ENCODE measurements around the gene RANBP3L.
"Not testable (repeated sequence)": the region's sequence is repeated elsewhere in the genome, so short reads cannot be mapped to it uniquely, and the experiment has no call there.

Gene RANBP3L, protein sequence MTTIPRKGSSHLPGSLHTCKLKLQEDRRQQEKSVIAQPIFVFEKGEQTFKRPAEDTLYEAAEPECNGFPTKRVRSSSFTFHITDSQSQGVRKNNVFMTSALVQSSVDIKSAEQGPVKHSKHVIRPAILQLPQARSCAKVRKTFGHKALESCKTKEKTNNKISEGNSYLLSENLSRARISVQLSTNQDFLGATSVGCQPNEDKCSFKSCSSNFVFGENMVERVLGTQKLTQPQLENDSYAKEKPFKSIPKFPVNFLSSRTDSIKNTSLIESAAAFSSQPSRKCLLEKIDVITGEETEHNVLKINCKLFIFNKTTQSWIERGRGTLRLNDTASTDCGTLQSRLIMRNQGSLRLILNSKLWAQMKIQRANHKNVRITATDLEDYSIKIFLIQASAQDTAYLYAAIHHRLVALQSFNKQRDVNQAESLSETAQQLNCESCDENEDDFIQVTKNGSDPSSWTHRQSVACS

DNA sequence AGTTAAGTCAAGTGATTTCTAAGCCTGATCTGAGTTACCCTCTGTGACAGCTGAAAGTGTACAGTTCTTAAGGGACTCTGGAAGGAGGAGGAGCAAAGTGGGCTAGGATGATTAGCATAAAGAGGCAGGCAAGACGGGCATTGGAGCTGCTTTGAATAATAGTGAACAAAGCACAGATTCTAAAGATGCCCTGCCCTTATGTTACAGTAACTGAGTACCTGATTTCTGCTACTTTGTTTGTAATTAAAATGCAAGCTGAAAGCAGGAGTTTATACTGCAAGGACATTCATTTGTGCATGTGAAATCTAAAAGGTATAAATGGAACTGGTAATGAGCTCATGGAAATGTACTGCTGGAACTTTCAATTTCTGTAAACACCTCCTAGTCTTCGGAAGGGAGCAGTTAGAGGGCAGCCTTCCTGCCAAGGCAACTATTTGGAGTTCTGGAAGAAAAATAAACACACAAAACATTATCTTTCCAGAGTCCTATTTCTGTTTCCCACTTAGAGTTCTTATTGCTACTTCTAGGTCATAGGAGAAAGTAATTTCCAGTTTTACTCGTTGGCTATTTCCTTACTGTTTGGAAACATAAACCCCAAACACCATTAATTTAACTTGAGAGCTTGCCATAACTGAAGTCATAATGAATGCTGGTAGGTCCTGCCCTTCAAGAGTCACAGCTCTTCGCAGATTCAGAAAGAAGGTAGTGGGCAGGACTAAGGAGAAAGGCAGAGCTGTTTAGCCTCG, at the start of gene RANBP3L:
Gene RANBP3L (minus strand): TSS at position 45 of the 746 bp plus-strand sequence. CDS start 486 bp downstream, outside the sequence.
- no peak for DNase-seq

DNA sequence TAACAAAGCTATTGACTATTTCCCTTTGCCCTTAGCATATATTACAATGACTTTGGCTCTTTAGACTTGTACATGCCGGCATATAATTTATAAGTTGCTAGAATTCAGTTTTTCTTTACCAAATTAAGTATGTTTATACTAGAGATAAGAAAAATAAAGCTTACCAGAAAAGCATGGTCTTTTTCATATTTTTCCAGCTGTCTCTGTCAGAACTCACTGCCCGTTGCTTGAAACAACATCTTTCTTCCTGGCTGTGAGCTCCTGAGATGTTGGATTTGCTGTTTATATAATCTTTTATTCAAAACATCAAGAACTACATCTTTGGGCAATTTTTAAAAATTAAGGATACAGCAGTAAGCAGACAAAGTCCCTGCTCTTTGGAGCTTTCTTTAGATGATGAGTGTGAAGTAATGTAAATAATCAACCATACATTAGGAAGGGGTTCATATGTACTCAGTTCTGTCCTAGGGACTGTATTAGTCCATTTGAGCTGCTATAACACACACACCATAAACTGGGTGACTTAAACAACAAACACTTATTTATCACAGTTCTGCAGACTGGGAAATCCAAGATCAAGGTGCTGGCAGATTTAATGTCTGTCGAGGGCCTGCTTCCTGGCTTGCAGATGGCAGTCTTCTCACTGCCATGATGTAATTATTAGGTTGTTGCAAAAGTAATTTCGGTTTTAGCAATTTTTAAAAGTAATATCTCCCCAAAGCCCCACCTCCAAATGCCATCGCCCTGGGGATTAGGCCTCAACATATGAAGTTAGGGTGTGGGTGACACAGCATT, 45.4 kb upstream of the RANBP3L start:
- DNase-seq, result no peak

DNA sequence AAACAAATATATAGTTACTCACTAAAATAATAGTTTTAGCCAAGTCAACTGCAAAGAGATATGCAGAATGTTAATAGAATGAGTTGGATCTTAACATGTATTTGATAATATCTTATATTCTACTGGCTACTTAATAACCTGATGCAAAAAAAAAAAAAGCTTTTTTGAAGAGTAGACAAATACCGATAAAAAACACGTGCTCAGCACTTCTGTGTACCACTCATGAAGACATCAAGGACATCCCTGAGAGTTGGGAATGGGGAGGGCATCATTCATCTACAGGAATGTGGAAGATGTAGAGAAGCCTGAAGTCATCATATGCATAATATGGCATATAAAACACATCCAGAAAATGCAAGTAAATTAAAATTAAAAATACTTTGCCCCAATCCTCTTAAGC, 43.2 kb upstream of the RANBP3L start:
- DNase-seq, result no peak

DNA sequence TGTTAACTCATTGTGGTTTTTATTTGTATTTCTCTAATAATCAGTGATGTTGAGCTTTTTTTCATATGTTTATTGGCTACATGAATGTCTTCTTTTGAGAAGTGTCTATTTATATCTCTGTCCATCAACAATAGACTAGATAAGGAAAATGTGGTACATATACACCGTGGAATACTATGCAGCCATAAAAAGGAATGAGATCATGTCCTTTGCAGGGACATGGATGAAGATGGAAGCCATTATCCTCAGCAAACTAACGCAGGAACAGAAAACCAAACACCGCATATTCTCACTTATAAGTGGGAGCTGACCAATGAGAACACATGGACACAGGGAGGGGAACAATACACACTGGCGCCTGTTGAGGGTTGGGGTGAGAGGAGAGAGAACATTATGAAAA, 40.0 kb upstream of the RANBP3L start:
- DNase-seq, result not testable (repeated sequence)

DNA sequence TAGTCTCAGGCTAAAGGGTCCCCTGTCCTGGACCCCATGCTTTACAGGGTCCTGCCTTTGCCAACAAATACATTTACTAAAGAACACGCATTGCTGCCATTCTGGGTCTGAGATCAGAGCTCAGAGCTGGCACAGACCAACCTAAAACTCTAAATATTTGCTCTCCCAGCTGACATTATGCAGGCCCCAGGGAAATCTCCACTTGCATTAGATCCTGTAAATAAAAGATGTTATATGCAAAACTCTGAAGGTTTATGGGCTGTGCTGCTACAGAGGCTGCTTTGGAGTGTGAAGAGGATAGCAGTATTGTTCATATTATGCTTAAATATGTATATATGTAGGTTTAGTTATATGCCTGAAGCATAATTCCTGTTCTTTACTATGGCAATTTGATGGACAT, 35.9 kb upstream of the RANBP3L start:
- DNase-seq, result no peak

DNA sequence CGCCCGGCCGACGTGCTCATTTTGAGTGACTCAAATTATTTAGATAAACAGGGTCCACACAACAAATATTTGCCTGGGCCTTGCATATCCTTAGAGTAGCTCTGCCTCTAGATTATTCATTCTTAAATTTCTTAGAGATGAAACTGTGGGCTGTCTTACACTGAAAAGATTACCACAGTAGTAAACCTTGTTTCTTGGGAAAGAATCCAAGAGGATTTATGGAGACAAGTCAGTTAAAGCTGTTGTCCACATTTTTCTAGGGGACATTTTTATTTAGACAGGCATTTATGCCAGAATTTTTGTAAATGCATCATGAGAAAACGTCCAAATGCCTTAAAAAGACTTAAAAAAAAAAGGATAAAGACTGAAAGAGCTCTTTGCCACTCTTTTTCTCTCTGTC, 32.6 kb upstream of the RANBP3L start:
- DNase-seq, result no peak

DNA sequence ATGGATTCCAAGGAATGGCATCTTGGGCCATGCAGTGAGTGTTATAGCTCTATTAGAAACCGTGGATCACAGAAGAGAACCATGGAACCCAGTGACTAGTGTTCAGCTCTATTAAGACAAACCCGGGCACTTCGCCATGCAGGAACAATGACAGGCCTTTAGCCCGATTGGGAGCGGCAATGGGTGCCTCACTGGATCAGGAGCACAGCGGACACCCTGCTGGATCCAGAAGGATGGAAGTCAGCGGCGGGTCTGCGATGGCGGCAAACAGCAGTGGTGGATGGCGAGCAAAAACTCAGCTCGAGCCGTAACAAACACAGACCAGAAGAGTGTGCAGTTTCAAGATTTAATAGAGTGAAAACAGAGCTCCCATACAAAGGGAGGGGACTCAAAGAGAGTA, 31.0 kb upstream of the RANBP3L start:
- not testable (repeated sequence) for DNase-seq

DNA sequence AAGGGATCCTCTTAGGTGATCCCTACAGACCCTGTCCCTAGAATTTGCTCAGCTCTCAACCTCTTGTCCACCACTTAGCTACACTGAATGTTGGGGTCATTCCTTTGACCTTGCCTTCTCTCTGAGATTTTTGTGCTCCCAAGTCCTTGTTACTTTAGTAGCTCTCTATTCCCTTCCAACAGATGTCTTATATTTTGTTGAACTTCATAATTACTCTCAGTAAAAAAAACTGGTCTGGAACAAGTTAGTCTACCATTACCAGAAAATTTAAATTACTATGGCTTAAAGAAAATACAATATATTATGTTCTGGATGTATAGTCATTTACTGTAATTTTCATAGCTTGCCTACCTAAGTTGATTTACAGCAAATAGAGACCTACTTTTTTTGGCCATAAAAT, 23.5 kb upstream of the RANBP3L start:
- DNase-seq, result no peak

DNA sequence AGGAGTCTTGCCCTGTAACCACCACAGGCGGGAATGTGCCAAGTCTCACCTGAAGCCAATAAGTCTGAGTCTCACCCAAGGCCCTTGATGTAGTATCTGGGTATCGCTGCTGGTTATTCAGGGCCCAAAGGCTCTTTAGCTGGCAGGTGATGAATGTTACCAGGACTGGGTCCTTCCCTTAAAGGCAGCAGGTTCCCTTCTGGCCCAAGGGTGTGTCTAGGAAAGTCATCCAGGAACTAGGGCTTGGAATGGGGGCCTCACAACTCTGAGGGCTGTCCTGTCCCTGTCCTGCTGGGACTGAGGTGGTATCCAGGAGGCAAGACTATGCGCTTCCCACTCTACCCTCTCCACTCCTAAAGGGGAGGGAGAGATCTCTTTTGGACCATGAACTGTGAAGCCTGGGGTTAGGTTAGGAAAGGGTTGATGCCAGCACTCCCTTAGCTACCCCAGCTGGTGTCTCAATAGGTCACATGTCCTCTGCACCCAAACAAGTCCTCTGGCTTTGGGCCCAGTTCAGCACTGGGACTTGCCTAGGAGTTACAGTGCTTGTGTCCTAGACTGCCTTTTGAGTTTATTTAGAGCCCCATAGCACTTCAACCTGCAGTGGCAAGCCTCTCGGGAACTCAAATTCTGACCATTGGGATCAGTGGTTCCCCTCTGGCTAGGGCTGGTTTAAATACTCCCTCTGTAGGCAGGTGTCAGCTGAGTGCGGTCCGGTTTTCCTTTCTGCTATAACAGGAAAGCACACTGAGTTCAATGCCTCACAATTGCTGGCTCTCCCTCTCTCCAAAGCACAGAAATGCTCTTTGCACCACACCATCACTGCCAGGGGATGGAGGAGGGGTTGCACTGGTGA, 22.5 kb upstream of the RANBP3L start:
- DNase-seq, result no peak

DNA sequence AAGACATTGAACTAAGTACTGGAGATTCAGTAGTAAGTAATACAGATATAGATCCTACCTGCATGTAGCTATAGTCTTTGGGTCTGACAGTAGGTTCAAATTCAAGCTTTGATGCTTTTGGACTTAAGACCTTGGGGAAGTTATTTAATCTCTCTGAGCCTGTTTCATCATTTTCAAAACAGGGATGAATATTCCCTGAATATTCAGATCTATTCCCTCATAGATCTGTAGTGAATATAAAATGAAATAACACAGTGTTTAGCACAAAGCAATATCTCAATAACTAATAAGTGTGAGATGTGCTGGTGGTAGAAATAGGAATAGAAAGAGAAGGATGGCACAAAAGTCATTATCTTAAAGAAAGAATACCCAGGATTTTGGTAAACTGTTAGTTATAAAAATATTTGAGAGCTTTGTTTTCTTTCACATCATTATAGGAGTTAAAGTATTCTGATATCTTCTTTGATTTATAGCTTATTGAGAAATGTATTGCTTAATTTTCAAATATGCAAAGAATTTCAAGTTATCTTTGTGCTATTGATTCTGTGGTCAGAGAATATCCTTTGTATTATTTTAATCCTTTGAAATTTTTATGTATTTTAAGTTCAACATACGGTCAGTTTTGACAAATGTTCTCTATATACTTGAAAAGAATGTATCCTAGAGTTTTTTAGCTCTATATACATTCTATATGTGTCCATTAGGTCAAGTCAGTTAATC, 11.4 kb upstream of the RANBP3L start:
- no peak for DNase-seq

DNA sequence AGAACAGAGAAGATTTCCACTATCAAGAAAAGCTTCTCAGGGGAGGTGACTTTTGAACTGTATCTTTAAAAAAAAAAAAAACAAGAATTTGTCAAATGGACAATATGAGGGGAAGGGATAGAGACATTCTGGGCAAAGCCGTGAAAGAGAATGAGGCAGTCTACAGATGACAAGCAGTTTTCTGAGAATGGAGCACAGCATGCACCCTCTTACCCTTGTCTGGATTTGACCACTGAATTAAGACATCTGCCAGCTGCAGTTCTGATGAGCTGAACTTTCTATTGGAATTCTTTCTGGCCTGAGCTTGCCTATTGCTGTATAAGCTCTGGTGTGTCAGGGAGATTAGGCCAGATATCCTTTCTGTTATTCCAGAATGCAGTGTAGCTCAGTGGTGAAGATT, 10.3 kb upstream of the RANBP3L start:
- no peak for DNase-seq

DNA sequence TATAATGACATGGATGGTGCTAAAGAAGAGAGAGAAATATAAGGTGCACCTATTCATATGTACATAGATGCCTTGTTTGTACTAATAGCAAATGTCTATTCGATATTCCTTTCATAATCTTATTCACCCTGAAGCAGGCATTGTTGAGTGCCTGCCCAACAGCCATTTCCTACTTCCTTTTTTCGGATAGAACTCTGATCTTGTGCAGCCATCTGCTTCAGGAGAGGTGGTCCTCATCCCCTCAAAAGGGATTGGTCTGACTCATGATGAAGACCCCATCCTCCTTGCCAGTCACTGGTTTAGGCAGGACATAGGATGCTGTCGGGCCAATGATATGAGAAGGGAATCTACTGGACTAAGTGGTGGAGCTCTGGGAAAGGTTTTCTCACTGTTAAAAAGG, 8.4 kb upstream of the RANBP3L start:
- no peak for DNase-seq

DNA sequence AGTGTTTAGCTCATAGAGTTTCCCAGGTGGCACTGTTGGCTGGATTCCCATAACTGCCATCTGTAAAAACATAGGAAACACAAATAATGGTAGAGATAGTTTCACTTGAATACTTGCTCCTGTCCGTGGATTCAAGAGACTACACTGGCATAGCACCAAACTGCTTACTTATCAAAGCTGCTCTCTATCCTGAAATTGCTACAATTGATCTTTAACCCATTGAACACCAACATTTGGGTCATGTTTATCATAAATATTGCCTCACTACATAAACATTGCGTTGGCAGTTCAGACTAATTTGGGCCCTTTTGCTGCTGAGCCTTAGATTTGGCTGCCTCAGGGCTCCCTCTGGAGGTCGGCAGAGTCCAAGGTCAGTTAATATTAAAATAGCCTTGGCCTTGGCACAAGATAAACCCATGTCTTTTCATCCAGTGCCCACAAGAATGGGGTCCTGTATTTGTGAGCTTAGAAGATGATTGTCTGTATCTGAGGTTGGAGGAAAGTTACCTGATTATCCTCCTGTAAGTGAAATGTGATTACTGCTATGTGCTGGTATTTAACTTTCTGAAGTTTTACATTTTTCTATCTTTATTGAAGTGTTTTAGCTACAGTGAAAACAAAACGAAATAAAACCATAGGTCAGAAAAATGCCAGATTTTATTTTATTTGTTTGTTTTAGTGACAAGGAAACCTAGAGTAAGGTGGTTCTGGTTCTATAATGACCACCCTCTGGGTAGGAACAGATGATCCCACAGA, 4.0 kb upstream of the RANBP3L start:
- DNase-seq, result no peak

DNA sequence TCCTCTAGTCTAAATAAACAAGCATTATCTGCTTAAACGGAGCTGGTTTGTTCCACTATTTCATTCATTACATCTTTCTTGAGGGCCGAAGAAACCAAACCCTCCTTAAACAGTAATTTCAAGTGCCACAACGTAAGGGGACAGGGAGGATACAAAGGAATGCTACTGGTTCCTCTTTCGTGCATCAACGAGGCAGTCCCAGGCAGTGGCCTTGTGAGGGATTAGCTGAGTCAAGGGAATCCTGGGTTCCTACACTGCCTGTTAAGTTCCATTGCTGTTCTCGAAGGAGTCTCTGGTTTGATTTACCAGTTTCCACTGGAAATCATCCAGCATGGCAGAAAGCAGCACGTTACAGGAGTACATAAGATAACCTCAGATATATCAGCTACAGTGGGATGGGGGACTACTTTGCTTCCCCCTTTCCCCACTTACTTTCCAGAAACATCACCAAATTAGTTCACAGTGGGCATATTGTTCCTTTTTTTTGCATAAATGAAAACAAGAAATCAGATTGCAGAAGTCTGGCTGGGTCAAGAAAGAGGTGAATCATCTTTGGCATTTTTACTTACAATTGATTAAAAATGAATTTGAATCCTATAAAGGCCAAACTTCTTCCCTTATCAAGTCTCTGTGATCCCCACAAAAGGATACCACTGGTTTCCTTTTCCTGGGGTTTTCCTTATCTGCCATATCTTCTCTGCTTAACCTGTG, 2.5 kb upstream of the RANBP3L start:
- no peak for DNase-seq

DNA sequence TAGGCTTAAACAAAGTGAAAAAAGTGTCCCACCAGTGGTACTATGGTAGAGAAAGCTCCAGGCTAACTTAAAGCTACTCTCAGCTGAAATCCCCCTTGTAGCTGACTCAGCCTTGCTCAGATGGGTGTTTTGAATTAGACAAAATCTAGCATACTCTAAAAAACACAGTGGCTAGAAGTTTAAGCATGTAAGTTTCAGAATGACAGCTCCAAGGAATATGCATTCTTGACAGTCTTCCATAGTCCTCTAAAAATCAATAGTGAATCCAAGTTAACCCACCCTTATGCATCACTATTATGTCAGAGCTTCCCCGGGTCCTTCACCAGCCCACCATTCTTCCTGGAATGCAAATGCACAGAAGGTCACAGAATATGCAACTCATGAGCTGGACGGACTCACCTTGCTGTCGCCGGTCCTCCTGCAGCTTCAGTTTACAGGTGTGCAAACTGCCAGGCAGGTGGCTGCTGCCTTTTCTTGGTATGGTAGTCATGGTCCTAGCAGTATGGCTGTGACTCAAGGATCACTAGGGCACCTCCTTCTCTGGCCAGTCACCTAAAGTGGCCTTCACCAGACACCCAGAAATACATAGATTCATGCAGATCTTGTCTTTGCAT, 668 bp downstream of the RANBP3L start:
- DNase-seq, result no peak

DNA sequence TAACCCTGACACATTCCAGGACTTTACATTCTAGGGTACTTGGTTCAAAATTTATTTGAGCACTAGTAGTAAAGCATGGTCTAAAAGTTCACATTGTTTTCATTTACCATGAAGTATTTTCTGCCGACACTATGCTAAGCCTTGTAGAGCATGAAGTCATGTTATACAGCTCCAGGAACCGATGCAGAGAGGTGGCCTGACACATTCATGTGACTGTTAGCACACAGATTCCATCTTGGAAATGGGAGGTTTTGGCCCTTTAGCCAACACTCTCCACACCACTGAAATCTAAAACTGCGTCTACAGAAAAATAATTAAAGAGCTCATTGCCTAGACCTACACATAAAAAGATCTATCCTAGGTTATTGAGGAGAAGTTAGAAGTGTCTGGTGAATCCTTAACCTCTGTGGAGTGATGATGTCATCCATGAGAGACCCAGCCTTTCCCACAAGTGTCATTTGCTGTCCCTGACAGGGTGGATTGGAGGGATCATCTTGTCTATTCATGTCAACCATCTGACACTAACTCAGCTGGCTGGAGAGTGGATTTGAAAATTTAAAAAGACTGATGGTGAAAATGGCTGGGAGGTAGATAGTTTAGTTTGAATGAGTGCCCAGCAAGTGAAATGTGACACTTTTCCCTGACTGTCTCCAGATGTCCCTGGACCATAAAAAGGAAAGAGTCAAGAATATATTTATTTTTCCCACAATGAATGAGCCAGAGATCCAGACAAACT, 1.3 kb downstream of the RANBP3L start:
- no peak for DNase-seq

DNA sequence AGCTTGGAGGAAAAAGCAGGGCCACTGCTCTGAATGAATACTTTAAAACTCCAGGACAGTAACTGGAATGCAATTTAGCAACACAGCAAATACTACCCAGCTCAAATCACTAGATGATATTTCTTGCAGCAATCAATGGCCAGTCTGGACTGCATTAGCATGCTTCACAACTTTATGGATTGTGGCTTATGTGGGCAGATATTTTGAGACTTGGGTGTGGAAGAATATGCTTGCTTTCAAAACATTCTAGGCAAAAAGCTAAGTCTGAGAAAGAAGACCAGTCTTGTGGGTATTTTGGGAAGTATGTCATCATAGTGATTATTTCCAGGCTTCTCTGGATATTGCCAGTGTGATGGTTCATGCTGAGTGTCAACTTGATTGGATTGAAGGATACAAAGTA, 3.1 kb downstream of the RANBP3L start:
- DNase-seq, result no peak

DNA sequence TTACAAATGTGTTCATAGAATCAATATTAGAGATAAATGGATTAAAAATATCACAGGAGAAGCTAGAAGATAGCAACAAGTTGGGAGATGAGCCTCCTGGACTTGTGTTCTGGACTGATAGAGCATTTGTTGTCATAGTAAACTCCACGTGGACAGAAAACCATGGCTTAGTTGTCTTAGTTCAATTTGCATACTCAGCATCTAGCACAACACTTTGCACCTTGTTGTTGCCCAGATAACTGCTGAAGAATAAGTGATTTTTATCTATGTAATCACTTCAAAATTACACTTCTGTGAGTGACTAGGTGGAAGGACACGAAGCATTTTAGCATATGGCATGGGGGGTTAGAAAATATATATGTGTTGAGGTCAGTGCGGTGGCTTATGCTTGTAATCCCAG, 4.0 kb downstream of the RANBP3L start:
- no peak for DNase-seq

Measured in activated CD8-positive, alpha-beta memory T cell treated with anti-CD3 and anti-CD28 coated beads, Interleukin-2, amount 50 U/mL, for 48 hours (primary cell).